ENCODE data around the gene DEPDC5.

GRCh38 chr22:31927562-31927961 is 173.7 kb downstream of the DEPDC5 start:
- TF ChIP-seq POLR2A (IDR thresholded peaks at IDR 0.05) (no peak), CTCF (IDR thresholded peaks at IDR 0.05) (no peak)

All from Peyer's patch (tissue), 4 donors.